GM18868 (cell line): ENCODE measurements around the gene LAMA5.

Experiments used
- ATAC-seq: cut with Tn5 transposase; IDR thresholded peaks from one replicate; pipeline ENCODE4 v1.9.1; 2021; ENCODE audit warnings: mild to moderate bottlenecking, moderate library complexity; ENCODE audit not compliant: unreplicated experiment

The LAMA5 gene

GRCh38 chr20:62370807-62371587, 3.9 kb upstream of the LAMA5 start:
- no peak for ATAC-seq

GRCh38 chr20:62370115-62370806, 3.1 kb upstream of the LAMA5 start:
- ATAC-seq = no peak

- ATAC-seq = no peak
Observed at GRCh38 chr20:62369815-62370114, 2.7 kb upstream of the LAMA5 start.

GRCh38 chr20:62368976-62369814, 2.1 kb upstream of the LAMA5 start:
- ATAC-seq = no peak

GRCh38 chr20:62368392-62368975, 1.4 kb upstream of the LAMA5 start:
- no peak for ATAC-seq

- no peak for ATAC-seq
Observed at GRCh38 chr20:62367633-62368391, 700 bp upstream of the LAMA5 start.

- no peak for ATAC-seq
Observed at GRCh38 chr20:62366370-62367135, 559 bp downstream of the LAMA5 start.

GRCh38 chr20:62365814-62366369, 1.2 kb downstream of the LAMA5 start:
- ATAC-seq = no peak

GRCh38 chr20:62364911-62365736, 2.0 kb downstream of the LAMA5 start:
- no peak for ATAC-seq

- no peak for ATAC-seq
Observed at GRCh38 chr20:62363920-62364851, 2.9 kb downstream of the LAMA5 start.

GRCh38 chr20:62362991-62363919, 3.9 kb downstream of the LAMA5 start:
- no peak for ATAC-seq

GRCh38 chr20:62362590-62362940, 4.5 kb downstream of the LAMA5 start:
- no peak for ATAC-seq

GRCh38 chr20:62361799-62362589, 5.1 kb downstream of the LAMA5 start:
- ATAC-seq = no peak

- ATAC-seq = no peak
Observed at GRCh38 chr20:62360854-62361798, 6.0 kb downstream of the LAMA5 start.
